ENCODE data around the gene TMEM233.

Gene TMEM233

DNA sequence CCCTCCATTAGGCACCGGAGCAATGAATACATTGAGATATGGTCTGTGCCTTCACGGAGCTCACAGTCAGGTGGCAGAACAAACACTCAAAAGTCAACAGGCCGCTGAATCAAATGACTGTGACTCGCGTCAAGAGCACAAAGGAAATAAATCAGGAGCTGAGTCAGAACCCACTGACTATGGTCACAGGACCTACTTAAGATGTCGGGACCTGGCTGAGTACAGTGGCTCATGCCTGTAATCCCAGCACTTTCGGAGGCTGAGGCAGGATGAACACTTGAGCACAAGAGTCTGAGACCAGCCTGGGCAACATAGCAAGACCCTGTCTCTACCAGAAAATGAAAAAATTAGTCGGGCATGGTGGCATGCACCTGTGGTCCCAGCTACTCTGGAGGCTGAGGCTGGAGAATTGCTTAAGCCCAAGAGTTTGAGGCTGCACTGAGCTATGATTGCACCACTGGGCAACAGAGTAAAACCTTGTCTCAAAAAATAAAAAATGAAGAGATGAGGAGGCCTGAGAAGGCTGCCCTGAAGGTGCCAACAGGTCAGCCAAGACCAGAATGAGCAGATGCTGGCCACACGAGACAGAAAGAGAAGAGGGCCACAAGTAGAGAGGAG, 19.9 kb downstream of the TMEM233 start:
- TF ChIP-seq, protein P1, sequence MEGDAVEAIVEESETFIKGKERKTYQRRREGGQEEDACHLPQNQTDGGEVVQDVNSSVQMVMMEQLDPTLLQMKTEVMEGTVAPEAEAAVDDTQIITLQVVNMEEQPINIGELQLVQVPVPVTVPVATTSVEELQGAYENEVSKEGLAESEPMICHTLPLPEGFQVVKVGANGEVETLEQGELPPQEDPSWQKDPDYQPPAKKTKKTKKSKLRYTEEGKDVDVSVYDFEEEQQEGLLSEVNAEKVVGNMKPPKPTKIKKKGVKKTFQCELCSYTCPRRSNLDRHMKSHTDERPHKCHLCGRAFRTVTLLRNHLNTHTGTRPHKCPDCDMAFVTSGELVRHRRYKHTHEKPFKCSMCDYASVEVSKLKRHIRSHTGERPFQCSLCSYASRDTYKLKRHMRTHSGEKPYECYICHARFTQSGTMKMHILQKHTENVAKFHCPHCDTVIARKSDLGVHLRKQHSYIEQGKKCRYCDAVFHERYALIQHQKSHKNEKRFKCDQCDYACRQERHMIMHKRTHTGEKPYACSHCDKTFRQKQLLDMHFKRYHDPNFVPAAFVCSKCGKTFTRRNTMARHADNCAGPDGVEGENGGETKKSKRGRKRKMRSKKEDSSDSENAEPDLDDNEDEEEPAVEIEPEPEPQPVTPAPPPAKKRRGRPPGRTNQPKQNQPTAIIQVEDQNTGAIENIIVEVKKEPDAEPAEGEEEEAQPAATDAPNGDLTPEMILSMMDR (IDR thresholded peaks at IDR 0.05) = no peak

DNA sequence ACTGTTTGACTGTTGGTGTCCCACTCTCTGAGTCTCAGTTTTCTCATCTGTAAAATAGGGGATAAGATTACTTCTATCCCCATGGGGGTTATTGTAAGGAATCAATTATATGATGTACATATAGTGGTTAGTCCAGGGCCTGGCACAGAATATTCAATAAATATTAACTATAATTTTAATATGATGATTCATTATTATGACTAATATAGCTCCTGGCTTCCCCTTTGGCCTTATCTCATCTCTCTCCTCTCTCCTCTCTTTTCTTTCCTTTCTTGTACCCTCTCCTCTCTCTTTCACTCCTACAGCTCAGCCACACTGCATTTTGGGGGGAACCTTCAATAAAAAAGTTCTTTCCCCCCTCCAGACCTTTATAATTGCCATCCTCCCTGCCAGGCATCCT, 21.1 kb downstream of the TMEM233 start:
- TF ChIP-seq, protein P1 (IDR thresholded peaks at IDR 0.05) = no peak

DNA sequence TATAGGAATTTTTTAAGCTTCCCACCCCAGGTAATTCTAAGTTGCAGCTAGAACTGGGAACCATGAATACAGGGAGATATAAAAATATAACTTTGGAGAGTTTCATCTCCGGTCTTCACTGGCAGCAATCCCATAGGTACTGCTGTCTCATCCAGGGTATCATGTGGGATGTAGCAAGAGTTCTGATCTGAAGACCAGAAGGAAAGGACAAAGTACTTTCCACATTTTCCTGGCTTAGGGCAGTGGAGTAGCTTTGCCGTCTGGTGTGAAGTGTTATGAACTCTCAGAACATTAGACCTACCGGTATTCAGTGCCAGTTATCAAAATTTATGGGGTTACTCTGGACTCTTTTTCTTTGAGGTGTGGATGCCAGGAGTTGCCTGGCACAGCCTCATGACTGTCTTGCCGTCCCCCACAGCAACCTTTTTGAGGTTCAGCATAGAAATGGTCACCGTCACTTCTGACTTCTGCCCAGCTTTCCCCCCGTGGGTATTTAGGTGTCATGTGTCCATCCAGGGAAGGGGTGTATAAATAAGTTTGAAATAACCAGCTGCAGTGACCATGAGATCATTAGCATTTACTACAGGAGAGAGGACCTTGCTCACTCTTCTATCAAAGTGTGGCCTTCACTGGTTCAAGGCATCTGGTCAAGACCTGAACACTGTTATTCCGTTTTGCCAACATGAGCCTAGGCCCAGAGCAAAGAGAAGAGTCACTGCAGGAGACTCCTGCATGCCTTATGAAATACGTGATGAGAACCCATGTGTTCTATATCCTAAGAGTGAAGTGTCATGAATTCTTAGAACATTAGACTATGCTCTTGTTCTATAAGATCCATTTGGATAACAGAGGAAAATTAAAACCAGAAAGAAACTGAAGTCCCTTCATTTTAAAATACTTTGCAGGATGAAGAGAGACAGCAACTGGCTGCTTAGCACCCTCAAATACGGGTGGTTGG, 22.2 kb downstream of the TMEM233 start:
- TF ChIP-seq, protein P1 (IDR thresholded peaks at IDR 0.05) = no peak

DNA sequence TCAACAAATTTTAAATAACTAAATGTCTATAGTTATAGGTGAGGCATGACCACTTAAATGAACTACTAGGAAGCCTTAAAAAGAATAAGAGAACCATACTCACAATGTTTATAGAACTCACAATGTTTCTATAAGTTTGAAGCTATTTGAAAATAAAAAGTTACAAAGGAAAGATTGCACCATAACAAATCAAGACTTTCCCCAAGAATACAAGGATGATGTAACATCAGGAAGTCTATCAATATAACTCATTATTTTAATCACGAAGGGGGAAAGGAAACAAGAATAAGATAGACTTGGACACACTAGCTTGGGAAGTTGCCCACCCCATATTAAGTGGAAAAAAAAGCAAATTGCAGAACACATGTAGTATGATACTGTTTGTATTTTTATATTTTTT, 26.9 kb downstream of the TMEM233 start:
- TF ChIP-seq, protein P1 (IDR thresholded peaks at IDR 0.05) = no peak

DNA sequence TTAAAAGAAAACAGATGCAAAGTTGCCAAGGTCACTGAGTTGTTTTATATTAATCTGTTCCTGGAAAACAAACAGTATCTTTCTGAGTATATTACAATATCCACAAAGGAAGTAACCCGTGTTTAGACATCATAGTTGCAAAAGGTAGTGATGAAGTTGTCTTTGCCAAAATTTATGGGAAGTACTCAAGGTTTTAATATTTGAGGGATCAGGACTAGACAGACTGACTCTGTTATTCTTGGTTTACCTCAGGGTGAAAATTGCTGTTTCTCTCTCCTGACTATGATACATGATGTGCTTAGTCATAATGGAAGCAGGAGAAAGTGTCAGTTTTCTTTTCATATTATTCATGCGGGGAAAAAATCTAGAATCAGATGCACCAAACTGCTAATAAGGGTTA, 28.3 kb downstream of the TMEM233 start:
- TF ChIP-seq, protein P1 (IDR thresholded peaks at IDR 0.05) = no peak

DNA sequence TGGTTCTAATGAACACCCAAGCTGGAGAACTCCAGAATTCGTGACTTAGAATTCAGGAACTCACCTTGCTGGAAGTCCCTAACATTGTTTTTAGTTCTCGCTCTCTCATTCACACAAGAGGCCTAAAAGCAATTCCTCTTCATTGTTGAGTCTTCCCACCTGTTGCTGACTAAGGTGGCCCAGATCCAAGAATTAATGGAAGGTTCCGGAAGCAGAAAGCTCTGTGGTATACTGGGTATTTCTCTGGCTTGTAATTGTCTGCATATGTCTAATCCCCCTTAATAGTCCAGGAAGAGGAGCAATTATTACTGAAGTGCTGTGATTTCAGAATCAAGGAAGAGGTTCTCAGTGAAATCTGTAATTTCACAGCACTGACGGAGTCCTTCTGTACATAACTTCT, 31.4 kb downstream of the TMEM233 start:
- TF ChIP-seq, protein P1 (IDR thresholded peaks at IDR 0.05) = no peak

DNA sequence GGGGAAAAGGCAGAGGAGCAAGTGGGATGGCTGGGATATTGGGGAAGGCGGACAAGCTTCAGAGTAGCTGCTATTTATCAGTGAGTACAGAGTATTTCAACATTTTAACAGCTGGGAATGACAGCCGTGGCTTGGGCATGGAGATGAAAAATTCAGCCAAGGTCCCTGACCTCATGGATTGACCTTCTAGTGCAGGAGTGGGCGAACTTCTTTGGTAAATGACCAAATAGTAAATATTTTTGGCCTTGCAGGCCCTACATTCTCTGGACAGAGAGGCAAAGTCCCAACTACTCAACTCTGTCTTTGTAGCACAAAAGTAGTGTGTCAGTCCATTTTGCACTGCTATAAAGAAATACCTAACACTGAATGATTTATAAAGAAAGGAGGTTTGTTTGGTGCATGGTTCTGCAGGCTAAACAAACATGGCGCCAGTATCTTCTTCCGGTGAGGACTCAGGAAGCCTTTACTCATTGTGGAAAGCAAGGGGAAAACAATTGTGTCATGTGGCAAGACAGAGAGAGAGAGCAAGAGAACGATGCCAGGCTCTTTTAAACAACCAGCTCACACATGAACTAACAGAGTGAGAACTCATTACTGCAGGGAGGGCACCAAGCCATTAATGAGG, 33.6 kb downstream of the TMEM233 start:
- TF ChIP-seq, protein P1 (IDR thresholded peaks at IDR 0.05) = no peak
